Lower leg skin (tissue), 3 donors: Measurements from ENCODE around the gene RANBP9.

Experiments
- POLR2A ChIP-seq, 2 donors: fragments of 450-650 bp; IDR thresholded peaks; one replicate each; pipeline ENCODE4 v1.6.1; 2016 to 2017; ENCODE audit warnings: antibody characterized with exemption in 2 of 2, mild to moderate bottlenecking in 1 of 2, moderate library complexity in 1 of 2
- TF ChIP-seq, protein P1 (sequence below), 3 donors: fragments of 450-650 bp; IDR thresholded peaks; one replicate each; pipeline ENCODE4 v1.5.1; 2016; ENCODE audit warnings: antibody characterized with exemption in 3 of 3, mild to moderate bottlenecking in 3 of 3, moderate library complexity in 2 of 3

DNA sequence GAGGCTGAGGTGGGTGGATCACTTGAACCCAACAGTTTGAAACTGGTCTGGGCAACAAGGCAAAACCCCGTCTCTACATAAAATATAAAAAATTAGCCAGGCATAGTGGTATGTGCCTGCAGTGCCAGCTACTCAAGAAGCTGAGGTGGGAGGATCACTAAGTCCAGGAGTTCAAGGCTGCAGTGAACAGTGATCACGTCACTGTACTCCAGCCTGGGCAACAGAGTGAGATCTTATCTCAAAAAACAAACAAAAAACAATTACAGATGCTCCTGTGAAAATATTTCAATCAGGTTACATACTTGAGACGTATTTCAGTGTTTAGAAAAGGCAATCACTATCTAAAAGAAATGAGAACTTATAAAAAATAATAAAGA is 33.8 kb downstream of the RANBP9 start:
- TF ChIP-seq, protein P1, sequence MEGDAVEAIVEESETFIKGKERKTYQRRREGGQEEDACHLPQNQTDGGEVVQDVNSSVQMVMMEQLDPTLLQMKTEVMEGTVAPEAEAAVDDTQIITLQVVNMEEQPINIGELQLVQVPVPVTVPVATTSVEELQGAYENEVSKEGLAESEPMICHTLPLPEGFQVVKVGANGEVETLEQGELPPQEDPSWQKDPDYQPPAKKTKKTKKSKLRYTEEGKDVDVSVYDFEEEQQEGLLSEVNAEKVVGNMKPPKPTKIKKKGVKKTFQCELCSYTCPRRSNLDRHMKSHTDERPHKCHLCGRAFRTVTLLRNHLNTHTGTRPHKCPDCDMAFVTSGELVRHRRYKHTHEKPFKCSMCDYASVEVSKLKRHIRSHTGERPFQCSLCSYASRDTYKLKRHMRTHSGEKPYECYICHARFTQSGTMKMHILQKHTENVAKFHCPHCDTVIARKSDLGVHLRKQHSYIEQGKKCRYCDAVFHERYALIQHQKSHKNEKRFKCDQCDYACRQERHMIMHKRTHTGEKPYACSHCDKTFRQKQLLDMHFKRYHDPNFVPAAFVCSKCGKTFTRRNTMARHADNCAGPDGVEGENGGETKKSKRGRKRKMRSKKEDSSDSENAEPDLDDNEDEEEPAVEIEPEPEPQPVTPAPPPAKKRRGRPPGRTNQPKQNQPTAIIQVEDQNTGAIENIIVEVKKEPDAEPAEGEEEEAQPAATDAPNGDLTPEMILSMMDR (IDR thresholded peaks at IDR 0.05): no peak
- no peak for TF ChIP-seq POLR2A (IDR thresholded peaks at IDR 0.05)
